Measurements from ENCODE around the gene ISYNA1.

Gene ISYNA1

DNA sequence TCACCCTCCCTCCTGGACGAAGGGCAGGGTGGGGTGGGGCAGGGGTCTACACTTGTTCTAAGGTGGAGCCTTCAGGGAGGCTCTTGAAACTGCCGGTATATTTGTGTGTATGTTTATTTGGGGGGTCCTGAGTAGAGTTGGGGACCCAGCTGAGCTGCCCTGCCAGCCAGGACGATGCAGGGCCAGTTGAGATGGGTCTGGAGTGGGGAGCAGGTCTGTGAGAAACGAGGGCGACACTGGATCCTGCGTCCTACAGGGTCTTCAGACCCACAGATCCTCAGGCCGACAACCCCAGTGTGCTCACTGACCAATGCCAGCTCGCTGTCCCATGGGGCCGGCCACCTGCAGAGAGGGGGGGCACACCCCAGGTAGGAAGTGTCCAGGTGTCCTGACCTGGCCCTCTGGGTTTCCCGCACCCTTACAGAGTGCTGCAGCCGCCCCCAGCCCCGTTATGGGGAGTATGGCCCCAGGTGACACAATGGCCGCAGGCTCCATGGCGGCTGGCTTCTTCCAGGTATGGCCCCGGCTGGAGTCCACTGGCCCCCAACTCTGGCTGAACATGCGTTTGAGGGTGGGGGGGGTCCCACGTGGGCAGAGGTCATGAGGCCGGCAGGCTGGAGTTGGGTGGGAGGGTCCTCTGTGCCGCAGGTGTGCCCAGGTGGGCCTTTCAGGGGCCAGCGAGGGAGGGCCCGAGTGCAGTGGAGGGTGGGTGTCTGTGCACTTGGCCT is 7.4 kb downstream of the ISYNA1 start:
- DNase-seq = no peak

DNA sequence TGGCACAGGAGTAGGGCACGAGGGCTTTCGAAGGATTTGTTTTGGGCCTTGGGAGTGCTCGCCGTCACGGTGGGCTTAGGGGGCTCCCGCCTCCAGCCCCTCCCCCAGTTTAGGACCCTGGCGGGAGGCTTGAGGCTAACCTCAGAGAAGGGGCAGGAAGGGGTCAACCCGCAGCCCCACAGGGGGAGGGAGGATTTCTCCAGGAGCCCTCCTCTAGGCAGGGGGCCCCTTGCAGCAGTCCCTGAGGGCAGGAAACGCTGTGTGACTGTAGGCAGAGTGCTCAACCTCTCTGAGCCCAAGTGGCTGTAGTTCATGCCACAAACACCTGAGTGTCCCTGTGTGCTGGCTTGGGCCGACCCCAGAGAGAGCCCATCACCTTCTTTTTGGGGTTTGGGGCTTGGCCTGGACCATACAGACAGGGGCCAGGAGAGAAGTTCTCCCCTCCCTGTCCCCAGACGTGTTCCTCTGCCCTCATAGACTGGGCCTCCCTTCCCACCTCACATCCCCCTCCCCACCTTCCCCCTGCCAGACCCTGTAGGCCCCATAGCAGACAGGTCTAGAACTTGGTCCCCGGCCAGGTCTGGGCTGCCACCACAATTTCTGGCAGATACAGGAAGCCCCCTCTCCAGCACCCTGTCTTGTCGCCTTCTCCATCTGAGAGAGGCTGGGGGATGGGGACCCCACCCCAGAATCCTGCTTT is 8.1 kb downstream of the ISYNA1 start:
- no peak for DNase-seq

DNA sequence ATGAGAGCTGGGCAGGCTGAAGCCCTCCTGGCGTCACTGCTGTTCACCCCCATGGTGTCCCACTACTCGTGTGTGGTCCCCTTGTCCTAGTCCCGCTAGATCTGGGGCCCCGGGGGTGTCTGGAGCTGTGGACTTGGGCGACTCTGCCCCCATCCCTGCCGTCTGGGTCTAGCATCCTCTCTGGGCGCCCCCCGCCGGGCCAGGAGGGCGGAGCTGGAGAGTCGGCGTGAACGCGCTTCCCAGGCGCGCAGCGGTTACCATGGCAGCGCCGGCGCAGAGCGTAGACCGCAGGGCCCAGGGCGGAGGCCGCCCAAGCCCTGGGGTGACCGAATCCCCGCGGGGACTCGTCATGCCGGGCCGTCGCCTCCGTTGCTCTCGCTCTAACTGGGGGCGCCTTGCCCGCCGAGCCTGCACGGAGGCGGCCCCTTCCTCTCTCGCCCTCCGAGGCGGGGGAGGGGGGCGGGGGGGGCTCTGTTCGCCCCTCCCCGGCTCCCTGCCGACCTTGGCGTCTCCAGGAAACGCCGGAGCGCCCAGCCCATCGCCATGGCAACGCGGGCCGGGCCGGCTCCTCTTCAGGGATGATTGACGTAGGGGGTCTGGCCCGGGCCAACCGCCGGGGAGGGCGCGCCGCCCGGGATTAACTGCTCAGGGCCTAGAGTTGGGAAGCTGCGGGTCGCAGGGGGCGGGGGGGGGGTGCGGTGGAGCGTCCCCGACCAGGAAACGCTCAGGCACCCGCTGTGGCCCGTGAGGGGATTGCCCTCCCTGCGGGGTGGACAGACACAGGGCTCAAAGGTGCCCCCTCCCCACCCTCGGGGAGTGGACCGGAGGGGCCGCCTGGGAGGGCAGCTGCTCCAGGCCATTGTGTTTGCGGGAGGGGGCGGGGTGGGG is 8.9 kb downstream of the ISYNA1 start:
- peak; percentile 80 for DNase-seq

GRCh38 chr19:18428173-18428786 is 9.7 kb downstream of the ISYNA1 start:
- no peak for DNase-seq

GRCh38 chr19:18427743-18428113 is 10.2 kb downstream of the ISYNA1 start:
- no peak for DNase-seq

DNA sequence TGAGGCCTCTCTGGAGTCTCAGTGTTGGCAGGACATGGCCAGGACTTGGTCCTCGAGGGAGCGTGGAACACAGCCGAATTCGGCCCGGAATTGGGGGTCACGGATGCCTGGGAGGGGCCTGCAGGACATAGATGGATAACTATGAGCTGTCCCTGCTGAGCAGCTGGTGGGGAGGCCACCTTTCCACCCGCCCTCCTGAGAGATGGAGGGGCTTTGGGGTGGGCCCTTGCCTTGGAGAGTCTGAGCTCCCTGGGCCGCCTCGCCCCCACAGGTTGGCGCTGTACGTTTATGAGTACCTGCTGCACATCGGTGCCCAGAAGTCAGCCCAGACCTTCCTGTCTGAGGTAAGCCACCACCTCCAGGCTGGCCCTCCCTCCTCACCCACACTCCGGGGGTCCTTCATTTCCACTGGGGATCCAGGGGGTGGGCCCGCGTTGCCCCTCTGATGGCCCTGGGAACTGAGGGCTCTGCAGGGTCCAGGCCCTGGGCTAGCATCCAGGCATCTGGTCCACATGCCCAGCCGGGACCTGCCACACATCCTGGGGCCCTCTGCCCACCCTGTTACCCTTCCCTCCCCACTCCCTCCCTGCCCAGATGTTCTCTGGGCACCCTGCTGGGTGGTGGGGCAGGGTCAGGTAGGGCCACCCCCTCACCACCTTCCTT is 10.7 kb downstream of the ISYNA1 start:
- no peak for DNase-seq

GRCh38 chr19:18426416-18426767 is 11.5 kb downstream of the ISYNA1 start:
- no peak for DNase-seq

DNA sequence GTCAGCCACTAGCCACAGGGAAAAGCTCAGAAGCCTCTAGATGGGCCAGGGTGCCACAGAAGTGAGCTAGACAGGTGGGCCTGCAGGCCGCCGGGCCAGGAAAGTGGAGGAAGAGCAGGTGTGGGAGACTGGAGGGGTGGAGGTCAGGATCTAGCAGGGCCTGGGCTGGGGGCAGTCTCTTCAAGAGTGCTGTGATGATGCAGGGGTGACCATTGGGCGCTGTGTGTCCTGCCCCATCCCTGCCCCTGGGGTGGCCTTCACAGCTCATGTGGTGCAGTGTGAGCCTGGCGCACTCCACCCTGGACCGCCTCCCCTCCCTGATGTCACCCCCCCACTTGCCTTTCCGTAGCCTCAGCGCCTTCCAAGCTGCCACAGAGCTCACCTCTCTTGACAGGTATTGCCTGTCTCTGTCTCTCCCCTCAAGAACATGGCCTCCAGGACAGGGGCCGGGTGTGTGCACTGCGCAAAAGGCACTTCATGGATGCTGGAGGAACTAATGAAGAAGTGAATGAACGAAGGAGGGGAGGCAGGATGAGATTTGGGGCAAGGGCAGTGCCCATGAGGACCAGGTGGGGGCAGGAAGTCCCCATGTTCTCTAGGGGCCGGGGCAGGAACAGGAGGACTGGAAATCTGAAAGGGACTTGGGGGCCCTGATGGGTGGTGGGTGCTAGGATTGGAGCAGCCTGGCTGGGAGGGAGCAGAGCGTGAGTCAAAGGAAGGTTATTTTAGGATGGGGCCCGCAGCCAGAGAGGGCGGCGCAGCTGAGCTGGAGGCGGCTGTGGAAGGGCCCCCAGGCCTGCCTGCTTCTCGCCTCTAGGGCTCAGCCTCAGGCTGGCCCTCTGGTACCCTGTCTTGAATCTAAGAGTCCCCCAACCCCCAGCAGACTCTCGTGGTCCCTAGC is 12.2 kb downstream of the ISYNA1 start:
- DNase-seq = no peak

DNA sequence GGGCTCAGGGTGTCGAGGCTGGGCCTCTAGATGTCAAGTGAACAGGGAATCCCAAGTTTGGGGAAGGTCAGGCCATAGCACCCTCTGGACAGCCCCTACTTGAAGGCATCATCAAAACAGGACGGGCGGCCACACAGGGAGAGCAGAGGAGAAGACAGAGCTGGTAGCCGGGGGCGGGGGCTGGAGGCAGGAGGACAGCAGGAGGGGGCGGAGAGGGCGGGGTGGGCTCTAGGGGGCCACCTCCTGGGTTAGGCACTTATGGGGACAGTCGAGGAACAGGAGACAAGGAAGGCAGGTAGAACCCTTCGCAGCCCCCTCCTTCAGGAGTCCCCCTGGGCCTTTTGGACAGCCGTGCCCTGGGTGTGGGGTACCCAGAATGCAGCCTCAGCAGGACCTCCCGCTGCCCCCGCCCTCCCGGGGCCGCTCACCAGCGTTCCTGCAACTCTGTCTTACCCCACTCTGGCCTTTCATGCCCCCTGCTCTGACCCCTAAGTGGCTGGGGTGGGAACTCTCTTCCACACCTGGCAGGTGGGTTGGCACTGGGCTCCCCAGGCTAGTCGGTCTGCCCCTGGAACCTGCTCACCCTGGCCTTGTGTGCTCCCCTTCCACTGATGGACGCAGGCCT is 12.9 kb downstream of the ISYNA1 start:
- no peak for DNase-seq

- DNase-seq = no peak
Observed at GRCh38 chr19:18424122-18424889, 13.6 kb downstream of the ISYNA1 start.

GRCh38 chr19:18423258-18424020 is 14.5 kb downstream of the ISYNA1 start:
- no peak for DNase-seq

GRCh38 chr19:18422530-18423191 is 15.3 kb downstream of the ISYNA1 start:
- DNase-seq = no peak

GRCh38 chr19:18421371-18421959 is 16.5 kb downstream of the ISYNA1 start:
- DNase-seq = no peak

DNA sequence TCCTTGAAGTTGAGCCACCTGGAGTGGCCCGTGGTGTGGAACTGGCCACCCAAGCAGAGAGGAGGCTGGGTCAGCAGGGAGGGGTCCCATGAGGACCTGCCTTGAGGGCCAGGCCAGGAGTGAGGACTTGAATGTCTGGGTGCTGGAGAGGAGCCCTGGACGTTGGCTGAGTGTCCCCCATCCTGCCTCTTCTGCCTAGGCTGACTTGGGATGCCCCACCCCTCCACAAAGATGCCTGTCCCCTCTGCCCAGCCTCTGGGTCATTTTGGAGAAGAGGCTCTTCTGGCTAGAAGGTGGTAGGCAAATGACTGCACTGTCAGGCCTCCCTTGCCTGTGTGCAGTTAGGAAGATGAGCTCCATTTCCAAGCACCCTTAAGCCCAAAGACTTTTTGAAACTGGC is 17.0 kb downstream of the ISYNA1 start:
- no peak for DNase-seq

DNA sequence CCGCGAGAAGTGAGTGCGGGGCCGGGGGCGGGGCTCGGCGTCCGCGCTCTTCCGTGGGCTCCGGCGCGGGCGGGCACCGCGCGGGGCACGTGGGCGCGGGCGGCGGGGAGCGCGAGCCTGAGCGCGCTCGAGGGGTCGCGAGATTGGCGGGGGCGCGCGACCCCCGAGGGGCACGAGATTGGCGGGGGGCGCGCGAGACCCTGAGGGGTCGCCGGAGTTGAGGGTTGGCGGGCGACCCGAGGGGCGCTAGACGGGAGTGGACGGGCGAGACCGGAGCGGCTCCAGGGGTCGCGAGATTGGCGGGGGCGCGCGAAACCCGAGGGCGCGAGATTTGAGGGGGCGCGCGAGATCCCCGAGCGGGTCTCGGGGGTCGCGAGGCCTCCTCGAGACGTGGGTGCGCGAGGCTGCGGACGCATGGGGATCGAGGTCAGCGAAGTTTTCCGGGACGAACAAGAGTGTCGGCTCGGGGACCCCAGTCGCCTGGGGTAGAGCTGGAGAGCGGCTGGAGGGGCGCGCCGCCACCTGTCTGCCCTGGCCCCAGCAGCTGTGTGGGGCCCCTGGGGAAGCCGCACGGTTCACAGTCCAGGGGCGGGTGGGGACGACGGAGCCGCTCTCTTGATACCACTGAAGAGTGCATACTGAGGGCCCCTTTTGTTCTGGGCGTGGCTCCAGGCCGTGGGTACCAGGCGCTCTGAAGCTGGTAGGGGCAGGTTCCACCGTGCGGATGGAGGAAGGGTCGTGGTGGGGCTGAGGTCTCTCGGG is 18.1 kb downstream of the ISYNA1 start:
- DNase-seq = no peak

DNA sequence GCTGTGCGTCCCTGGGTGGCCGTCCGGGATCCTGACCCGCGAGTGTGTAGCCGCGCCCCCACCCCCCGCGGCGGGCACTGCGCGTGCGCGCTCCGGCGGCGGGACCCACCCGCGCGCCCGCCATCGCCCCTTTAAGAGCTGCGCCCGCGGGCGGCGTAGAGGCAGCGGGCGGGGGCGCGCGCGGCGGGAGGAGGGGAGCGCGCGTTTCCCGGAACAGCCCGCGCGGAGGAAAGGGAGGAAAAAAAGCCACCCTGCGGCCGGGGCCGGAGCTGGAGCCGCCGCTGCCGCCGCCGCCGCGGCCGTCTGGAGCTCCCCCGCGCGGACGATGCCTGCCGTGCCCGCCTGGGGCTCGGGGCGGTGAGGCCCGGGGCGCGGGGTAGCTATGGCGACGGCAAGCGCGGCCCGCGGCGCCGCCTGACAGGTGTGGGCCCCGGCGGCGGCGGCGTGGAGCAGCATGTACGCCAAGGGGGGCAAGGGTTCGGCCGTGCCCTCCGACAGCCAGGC is 18.7 kb downstream of the ISYNA1 start, which contains the start of gene SSBP4:
SSBP4 (plus strand) TSS at position 204 of the 504 bp plus-strand sequence; CDS start at position 455, 251 bp downstream.
- peak; percentile 45 for DNase-seq

DNA sequence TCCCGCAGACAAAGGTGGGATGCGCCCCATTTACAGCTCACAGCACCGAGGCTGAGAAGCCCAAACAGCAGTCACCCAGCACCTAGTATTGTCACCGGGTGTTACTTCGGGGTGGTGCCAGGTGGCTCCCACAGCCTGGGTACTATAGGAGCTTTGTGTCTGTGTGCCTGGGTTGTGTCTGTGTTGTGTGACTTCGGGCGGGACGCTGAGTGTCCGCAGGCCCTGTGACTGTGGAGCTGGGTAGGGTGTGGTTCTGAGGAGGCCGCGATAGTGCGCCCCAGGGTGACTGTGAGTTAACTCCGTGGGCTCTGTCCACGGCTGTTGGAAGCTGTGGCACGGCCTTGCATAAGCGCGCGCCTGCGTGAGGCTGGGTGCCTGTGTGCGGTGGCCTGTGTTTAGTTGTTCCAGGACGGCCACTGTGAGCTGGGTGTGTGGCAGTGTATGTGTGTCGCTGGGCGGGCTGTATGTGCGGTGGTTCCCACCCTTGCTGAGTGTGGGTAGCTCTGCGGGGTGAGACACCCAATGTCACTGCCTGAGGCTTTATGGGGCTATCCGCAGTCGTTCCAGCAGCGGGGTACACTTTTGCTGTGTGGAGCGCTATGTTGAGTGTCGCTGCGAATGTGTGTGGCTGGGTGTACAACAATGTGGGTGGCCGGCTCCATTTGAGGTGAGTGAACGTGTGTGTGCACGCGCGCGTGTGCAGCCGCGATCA is 19.3 kb downstream of the ISYNA1 start:
- no peak for DNase-seq
